SW480 (cell line): ENCODE results near the gene FAM24B.
"Not testable (repeated sequence)": the region's sequence is repeated elsewhere in the genome, so short reads cannot be mapped to it uniquely, and the experiment has no call there.

Experiments used
- DNase-seq: peaks from one replicate; pipeline ENCODE4 v3.0.0-alpha.2; 2016; ENCODE audit warnings: low spot score

The FAM24B gene

GRCh38 chr10:122879339-122880273, at the start of gene FAM24B:
Gene FAM24B, minus strand, starts transcription at chr10:122879581. Its CDS starts 29,066 bp downstream, at chr10:122850515.
- peak; percentile 96 for DNase-seq

- no peak for DNase-seq
Observed at GRCh38 chr10:122915700-122916099, 36.3 kb upstream of the FAM24B start.

- peak; percentile 13 for DNase-seq
Observed at GRCh38 chr10:122911889-122912484, 32.6 kb upstream of the FAM24B start.

- no peak for DNase-seq
Observed at GRCh38 chr10:122910310-122910709, 30.9 kb upstream of the FAM24B start, which contains the start of gene FAM24A. Gene FAM24A, plus strand, starts transcription at chr10:122910610. Its CDS starts 1,025 bp downstream, at chr10:122911635.

GRCh38 chr10:122903861-122904260, 24.5 kb upstream of the FAM24B start:
- DNase-seq: not testable (repeated sequence)

GRCh38 chr10:122894261-122894944, 15.0 kb upstream of the FAM24B start:
- no peak for DNase-seq

GRCh38 chr10:122884166-122884565, 4.8 kb upstream of the FAM24B start:
- DNase-seq: no peak

- no peak for DNase-seq
Observed at GRCh38 chr10:122882766-122883165, 3.4 kb upstream of the FAM24B start.

GRCh38 chr10:122878799-122879338, 512 bp downstream of the FAM24B start:
- no peak for DNase-seq

GRCh38 chr10:122877264-122877663, 2.1 kb downstream of the FAM24B start:
- no peak for DNase-seq

- no peak for DNase-seq
Observed at GRCh38 chr10:122876467-122876855, 2.9 kb downstream of the FAM24B start.

GRCh38 chr10:122875843-122876466, 3.4 kb downstream of the FAM24B start:
- no peak for DNase-seq

- DNase-seq: not testable (repeated sequence)
Observed at GRCh38 chr10:122871947-122872346, 7.4 kb downstream of the FAM24B start.

GRCh38 chr10:122868768-122869167, 10.6 kb downstream of the FAM24B start:
- DNase-seq: not testable (repeated sequence)

GRCh38 chr10:122866757-122867482, 12.5 kb downstream of the FAM24B start:
- DNase-seq: not testable (repeated sequence)

GRCh38 chr10:122864901-122865300, 14.5 kb downstream of the FAM24B start:
- DNase-seq: no peak

- DNase-seq: no peak
Observed at GRCh38 chr10:122864194-122864592, 15.2 kb downstream of the FAM24B start.

- DNase-seq: no peak
Observed at GRCh38 chr10:122863216-122864193, 15.9 kb downstream of the FAM24B start.

- no peak for DNase-seq
Observed at GRCh38 chr10:122861711-122862161, 17.6 kb downstream of the FAM24B start.

- no peak for DNase-seq
Observed at GRCh38 chr10:122859527-122859926, 19.9 kb downstream of the FAM24B start.
